CD4-positive, alpha-beta memory T cell (primary cell): ENCODE data around the gene ODAM. TPM values are rescaled to one million over a fixed set of nuclear protein-coding genes. Genes with fewer than 3 reads are reported as not detected.
"Not testable (repeated sequence)": the region's sequence is repeated elsewhere in the genome, so short reads cannot be mapped to it uniquely, and the experiment has no call there.

Source experiments
- CTCF ChIA-PET: fragments of 350-600 bp; sonication (Branson Sonifier 250); formaldehyde crosslinking; loops from one replicate; lab custom pipeline; 2021; ENCODE audit warnings: inconsistent platforms; ENCODE audit not compliant: partially characterized antibody; lab: Charles Lee
- POLR2A ChIA-PET: fragments of 350-600 bp; sonication (Branson Sonifier 250); formaldehyde crosslinking; loops from one replicate; lab custom pipeline; 2021; ENCODE audit not compliant: partially characterized antibody; lab: Charles Lee
- DNase-seq, 5 donors: peaks; one replicate each; pipeline versions ENCODE4 v3.0.0 to v3.0.0-alpha.2; 2020 to 2022; ENCODE audit warnings: mixed read lengths in 1 of 5
- H3K27ac ChIP-seq: one replicate; pipeline ENCODE4 v1.7.0; 2013; ENCODE audit warnings: low read depth, low read length
- H3K27me3 ChIP-seq: 2 replicates; pipeline ENCODE4 v1.7.0; 2013; ENCODE audit warnings: mild to moderate bottlenecking, low read length, moderate library complexity; ENCODE audit not compliant: insufficient read depth
- H3K36me3 ChIP-seq: 2 replicates; pipeline ENCODE4 v1.7.0; 2013; ENCODE audit warnings: mild to moderate bottlenecking, low read length, moderate library complexity; ENCODE audit not compliant: insufficient read depth
- H3K4me1 ChIP-seq: 2 replicates; pipeline ENCODE4 v1.7.0; 2013; ENCODE audit warnings: mild to moderate bottlenecking, low read length, moderate library complexity; ENCODE audit not compliant: insufficient read depth
- H3K4me3 ChIP-seq, 2 donors: one replicate each; pipeline ENCODE4 v1.7.0; 2013; ENCODE audit warnings: low read length in 2 of 2, mild to moderate bottlenecking in 1 of 2
- H3K9me3 ChIP-seq, 2 donors: one replicate each; pipeline ENCODE4 v1.7.0; 2013; ENCODE audit warnings: low read length in 2 of 2, control low read depth in 1 of 2; ENCODE audit not compliant: control insufficient read depth in 1 of 2
- H3K27ac Mint-ChIP-seq, 7 donors: one replicate each; pipeline ENCODE4 v1.8.0; 2020 to 2021; ENCODE audit warnings: mixed read lengths in 7 of 7, mild to moderate bottlenecking in 6 of 7, inconsistent platforms in 3 of 7, moderate library complexity in 3 of 7
- H3K27me3 Mint-ChIP-seq, 2 donors: one replicate each; pipeline ENCODE4 v1.8.0; 2020 to 2021; ENCODE audit warnings: mixed read lengths in 2 of 2
- H3K36me3 Mint-ChIP-seq, 2 donors: one replicate each; pipeline ENCODE4 v1.8.0; 2020 to 2021; ENCODE audit warnings: mixed read lengths in 2 of 2, inconsistent platforms in 1 of 2, mild to moderate bottlenecking in 1 of 2
- H3K4me1 Mint-ChIP-seq, 4 donors: one replicate each; pipeline ENCODE4 v1.8.0; 2020 to 2021; ENCODE audit warnings: mixed read lengths in 4 of 4, mild to moderate bottlenecking in 1 of 4
- H3K4me3 Mint-ChIP-seq, 8 donors: one replicate each; pipeline ENCODE4 v1.8.0; 2020 to 2021; ENCODE audit warnings: mixed read lengths in 8 of 8, mild to moderate bottlenecking in 7 of 8, moderate library complexity in 6 of 8, inconsistent platforms in 3 of 8
- H3K9me3 Mint-ChIP-seq, 8 donors: one replicate each; pipeline ENCODE4 v1.8.0; 2020 to 2021; ENCODE audit warnings: mixed read lengths in 8 of 8, mild to moderate bottlenecking in 5 of 8, inconsistent platforms in 3 of 8, moderate library complexity in 1 of 8
- intact Hi-C: fragments of 100-400 bp; cut with micrococcal nuclease; formaldehyde crosslinking; loops from one replicate; pipeline ENCODE4 v1.15.1; 2023
- polyA plus RNA-seq, 2 donors: library from polyadenylated mRNA; unstranded; fragments of 300-500 nt; fragmentation: Illumina TruSeq; gene quantifications; one replicate each; pipeline ENCODE4 v1.2.3, GENCODE V29; 2021
- total RNA-seq, 2 experiments: library from RNA; stranded (reverse); gene quantifications; one replicate each; pipeline ENCODE4 v1.2.3, GENCODE V29; 2021

The ODAM gene
- total and polyA plus RNA-seq, 4 experiments from 2014 or later: not detected

GRCh38 chr4:70221389-70221788, 25.9 kb downstream of the ODAM start:
- H3K9me3 ChIP-seq, H3K27me3 ChIP-seq, H3K27ac ChIP-seq, H3K27me3 Mint-ChIP-seq, H3K27ac Mint-ChIP-seq, CTCF ChIA-PET, H3K9me3 Mint-ChIP-seq, H3K36me3 Mint-ChIP-seq, DNase-seq, H3K4me3 ChIP-seq, POLR2A ChIA-PET, intact Hi-C loops, H3K4me3 Mint-ChIP-seq, H3K4me1 ChIP-seq, H3K4me1 Mint-ChIP-seq, H3K36me3 ChIP-seq: not testable (repeated sequence)

- H3K4me3 Mint-ChIP-seq, H3K4me3 ChIP-seq, intact Hi-C loops, H3K27me3 Mint-ChIP-seq, H3K27ac ChIP-seq, H3K27ac Mint-ChIP-seq, DNase-seq, H3K4me1 Mint-ChIP-seq, H3K9me3 Mint-ChIP-seq, H3K27me3 ChIP-seq, H3K36me3 ChIP-seq, POLR2A ChIA-PET, H3K9me3 ChIP-seq, H3K36me3 Mint-ChIP-seq, H3K4me1 ChIP-seq, CTCF ChIA-PET: not testable (repeated sequence)
These were observed 26.3 kb downstream of the ODAM start for GRCh38 chr4:70221818-70222217.

GRCh38 chr4:70225824-70226223, 30.3 kb downstream of the ODAM start, which contains the start of gene FDCSP:
Gene FDCSP (plus strand): TSS chr4:70226124. CDS start chr4:70231195, 5,071 bp downstream.
- DNase-seq: no peak
- Histone ChIP-seq H3K4me1 (no peaks in the 10 kb centered on the region), H3K4me3 (no peak within 1 kb of the TSS), H3K9me3 (no peaks in the 10 kb centered on the region), H3K27me3 (no peaks in the 10 kb centered on the region), H3K36me3 (no peaks in the 10 kb centered on the region), H3K27ac (no peak within 1 kb of the TSS)
- no peaks in the 10 kb centered on the region for H3K9me3 Mint-ChIP-seq
- H3K27ac Mint-ChIP-seq: no peak within 1 kb of the TSS
- no peaks in the 10 kb centered on the region for H3K36me3 Mint-ChIP-seq
- CTCF ChIA-PET: no interaction called here
- POLR2A ChIA-PET: no interaction called here
- no peaks in the 10 kb centered on the region for H3K4me1 Mint-ChIP-seq
- intact Hi-C loops: no loop called here
- no peaks in the 10 kb centered on the region for H3K27me3 Mint-ChIP-seq
- H3K4me3 Mint-ChIP-seq: no peak within 1 kb of the TSS

GRCh38 chr4:70236125-70236524, 40.6 kb downstream of the ODAM start:
- Mint-ChIP-seq H3K27ac (no peak overlapping the region), H3K4me1 (no peaks in the 10 kb centered on the region), H3K36me3 (no peaks in the 10 kb centered on the region), H3K4me3 (no peak overlapping the region), H3K9me3 (peaks cover 0 to 2% (median 0%) of the 10 kb centered on the region in 8 donors), H3K27me3 (no peaks in the 10 kb centered on the region)
- H3K36me3 ChIP-seq: no peaks in the 10 kb centered on the region
- no peak overlapping the region for H3K27ac ChIP-seq
- intact Hi-C loops: no loop called here
- no peaks in the 10 kb centered on the region for H3K9me3 ChIP-seq
- no peaks in the 10 kb centered on the region for H3K4me1 ChIP-seq
- ChIA-PET CTCF (no interaction called here), POLR2A (no interaction called here)
- peaks cover 3% of the 10 kb centered on the region for H3K27me3 ChIP-seq
- no peak for DNase-seq
- no peak overlapping the region for H3K4me3 ChIP-seq

GRCh38 chr4:70239131-70239883, 43.8 kb downstream of the ODAM start:
- intact Hi-C loops: no loop called here
- no peak overlapping the region for H3K4me3 Mint-ChIP-seq

GRCh38 chr4:70239884-70240591, 44.5 kb downstream of the ODAM start:
- H3K27me3 Mint-ChIP-seq: no peaks in the 10 kb centered on the region
- CTCF ChIA-PET: no interaction called here
- no peaks in the 10 kb centered on the region for H3K36me3 Mint-ChIP-seq
- intact Hi-C loops: no loop called here
- no peaks in the 10 kb centered on the region for H3K4me1 ChIP-seq
- H3K4me3 ChIP-seq: no peak overlapping the region
- no peak overlapping the region for H3K27ac Mint-ChIP-seq
- peaks cover 0 to 2% (median 0%) of the 10 kb centered on the region in 8 donors for H3K9me3 Mint-ChIP-seq
- H3K36me3 ChIP-seq: no peaks in the 10 kb centered on the region
- DNase-seq: no peak
- H3K4me1 Mint-ChIP-seq: no peaks in the 10 kb centered on the region
- no peak overlapping the region for H3K27ac ChIP-seq
- H3K4me3 Mint-ChIP-seq: no peak overlapping the region
- POLR2A ChIA-PET: no interaction called here
- no peaks in the 10 kb centered on the region for H3K9me3 ChIP-seq
- H3K27me3 ChIP-seq: peaks cover 3% of the 10 kb centered on the region

More at GRCh38 chr4:70239131-70239883, 43.8 kb downstream of the ODAM start:
- H3K36me3 ChIP-seq: no peaks in the 10 kb centered on the region
- H3K9me3 ChIP-seq: no peaks in the 10 kb centered on the region
- Mint-ChIP-seq H3K27me3 (no peaks in the 10 kb centered on the region), H3K36me3 (no peaks in the 10 kb centered on the region), H3K4me1 (no peaks in the 10 kb centered on the region), H3K9me3 (peaks cover 0 to 2% (median 0%) of the 10 kb centered on the region in 8 donors), H3K27ac (no peak overlapping the region)
- no peak overlapping the region for H3K4me3 ChIP-seq
- no peaks in the 10 kb centered on the region for H3K4me1 ChIP-seq
- no peak overlapping the region for H3K27ac ChIP-seq
- peaks cover 3% of the 10 kb centered on the region for H3K27me3 ChIP-seq
- no peak for DNase-seq
- ChIA-PET POLR2A (no interaction called here), CTCF (no interaction called here)

GRCh38 chr4:70242297-70242696, 46.8 kb downstream of the ODAM start, which contains the start of gene CSN3:
Gene CSN3 (plus strand): TSS chr4:70242597. CDS start chr4:70244820, 2,223 bp downstream.
- H3K4me3 Mint-ChIP-seq, H3K9me3 ChIP-seq, H3K4me3 ChIP-seq, H3K9me3 Mint-ChIP-seq, H3K27ac ChIP-seq, POLR2A ChIA-PET, H3K27me3 Mint-ChIP-seq, H3K27ac Mint-ChIP-seq, H3K4me1 ChIP-seq, DNase-seq, H3K36me3 ChIP-seq, intact Hi-C loops, H3K27me3 ChIP-seq, H3K36me3 Mint-ChIP-seq, H3K4me1 Mint-ChIP-seq, CTCF ChIA-PET: not testable (repeated sequence)
